GM12864 (cell line): ENCODE results near the gene OR5T2.
"Not testable (repeated sequence)": the region's sequence is repeated elsewhere in the genome, so short reads cannot be mapped to it uniquely, and the experiment has no call there.

Experiments
- DNase-seq: peaks from one replicate; pipeline ENCODE4 v3.0.0-alpha.2; 2011; ENCODE audit warnings: low read depth
- H3K4me3 ChIP-seq: 2 replicates; pipeline ENCODE4 v1.5.1; 2011; ENCODE audit warnings: mild to moderate bottlenecking, low read depth, low read length, control low read depth
- TF ChIP-seq, protein P1 (sequence below): IDR thresholded peaks from 2 replicates; pipeline ENCODE4 v1.5.1; 2011; ENCODE audit warnings: low read depth, mild to moderate bottlenecking, moderate library complexity, low read length, control low read depth, inconsistent platforms; ENCODE audit errors: missing control alignments

The OR5T2 gene

DNA sequence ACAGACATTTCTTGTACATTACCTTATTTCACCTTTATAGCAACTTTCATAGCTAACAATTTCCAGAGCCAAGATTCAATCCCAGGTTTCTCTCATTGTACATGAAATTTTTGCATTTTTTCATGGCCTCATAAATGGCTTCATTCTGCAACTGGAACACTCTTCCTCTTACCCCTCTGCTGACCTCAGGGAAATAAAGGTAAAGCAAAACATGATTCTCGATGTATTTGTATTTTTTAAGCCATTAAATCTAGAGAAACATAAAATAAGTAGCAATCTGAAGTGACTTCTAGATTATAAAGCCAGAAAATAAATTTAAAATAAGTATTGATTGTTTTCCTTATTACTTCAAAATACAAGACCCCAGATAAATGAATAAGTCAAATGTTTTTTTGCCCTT lies at the start of gene OR5T2:
OR5T2 (minus strand) TSS at position 101 of the 400 bp plus-strand sequence. CDS start 1,193 bp downstream, outside the sequence.
- H3K4me3 ChIP-seq, result no peak within 1 kb of the TSS
- no peak for DNase-seq
- TF ChIP-seq, protein P1, sequence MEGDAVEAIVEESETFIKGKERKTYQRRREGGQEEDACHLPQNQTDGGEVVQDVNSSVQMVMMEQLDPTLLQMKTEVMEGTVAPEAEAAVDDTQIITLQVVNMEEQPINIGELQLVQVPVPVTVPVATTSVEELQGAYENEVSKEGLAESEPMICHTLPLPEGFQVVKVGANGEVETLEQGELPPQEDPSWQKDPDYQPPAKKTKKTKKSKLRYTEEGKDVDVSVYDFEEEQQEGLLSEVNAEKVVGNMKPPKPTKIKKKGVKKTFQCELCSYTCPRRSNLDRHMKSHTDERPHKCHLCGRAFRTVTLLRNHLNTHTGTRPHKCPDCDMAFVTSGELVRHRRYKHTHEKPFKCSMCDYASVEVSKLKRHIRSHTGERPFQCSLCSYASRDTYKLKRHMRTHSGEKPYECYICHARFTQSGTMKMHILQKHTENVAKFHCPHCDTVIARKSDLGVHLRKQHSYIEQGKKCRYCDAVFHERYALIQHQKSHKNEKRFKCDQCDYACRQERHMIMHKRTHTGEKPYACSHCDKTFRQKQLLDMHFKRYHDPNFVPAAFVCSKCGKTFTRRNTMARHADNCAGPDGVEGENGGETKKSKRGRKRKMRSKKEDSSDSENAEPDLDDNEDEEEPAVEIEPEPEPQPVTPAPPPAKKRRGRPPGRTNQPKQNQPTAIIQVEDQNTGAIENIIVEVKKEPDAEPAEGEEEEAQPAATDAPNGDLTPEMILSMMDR, result no peak

DNA sequence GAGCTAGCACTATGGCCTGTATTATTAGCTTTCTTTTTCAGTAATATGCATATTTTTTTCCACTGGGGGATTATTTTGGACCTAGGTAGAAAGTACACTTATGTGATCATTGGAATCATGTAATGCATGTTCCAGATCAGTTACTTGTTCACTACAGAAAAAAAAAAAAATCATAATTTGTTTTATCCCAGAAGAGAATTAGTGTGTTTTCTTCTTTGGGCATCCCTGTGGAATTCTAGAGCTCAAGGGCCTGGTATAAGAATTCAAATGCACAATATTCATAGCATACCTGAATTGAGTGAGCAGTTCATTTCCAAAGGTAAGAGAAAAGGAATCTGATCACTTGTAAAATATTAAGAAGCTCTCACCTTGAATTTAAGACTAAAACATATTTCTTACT lies 39.8 kb upstream of the OR5T2 start, which contains the start of gene OR5T1:
OR5T1 (plus strand) TSS at position 301 of the 400 bp plus-strand sequence. CDS start 1,485 bp downstream, outside the sequence.
- TF ChIP-seq, protein P1, result no peak
- no peak for DNase-seq
- H3K4me3 ChIP-seq, result no peak within 1 kb of the TSS

DNA sequence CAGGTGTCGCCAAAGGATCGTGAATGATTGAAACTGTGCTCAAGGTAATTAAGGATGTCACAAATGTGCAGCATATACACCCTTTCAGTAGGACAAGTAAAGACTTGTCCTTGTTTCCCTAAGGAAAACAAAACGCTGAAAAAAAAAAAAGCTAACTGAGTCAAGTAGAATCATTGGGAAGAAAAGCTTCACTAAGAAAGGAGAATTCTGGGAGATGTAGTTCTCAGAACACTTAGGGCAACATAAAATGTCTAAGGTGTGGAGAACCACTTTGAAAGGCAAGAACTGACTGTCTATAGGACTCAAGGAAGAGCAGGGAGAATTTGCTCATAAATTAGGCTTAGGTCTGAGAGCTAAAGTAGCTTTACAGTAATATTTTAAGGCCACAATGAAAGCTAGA lies 37.0 kb upstream of the OR5T2 start:
- no peak for DNase-seq
- TF ChIP-seq, protein P1, result no peak
- no peak overlapping the region for H3K4me3 ChIP-seq

DNA sequence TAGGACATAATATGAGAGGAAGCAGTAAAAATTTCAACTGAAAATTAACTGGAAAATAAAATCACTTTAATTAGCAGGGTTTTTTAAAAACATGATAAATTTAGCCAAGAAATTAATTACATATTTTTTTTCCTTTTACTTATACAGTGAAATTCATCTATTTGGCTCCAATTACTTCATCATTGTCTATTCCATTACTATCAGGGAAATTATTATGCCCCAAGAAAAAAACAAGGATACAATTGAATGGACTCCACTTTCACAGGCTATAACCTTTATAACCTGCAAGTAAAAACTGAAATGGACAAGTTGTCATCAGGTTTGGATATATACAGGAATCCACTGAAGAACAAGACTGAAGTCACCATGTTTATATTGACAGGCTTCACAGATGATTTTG lies 17.9 kb upstream of the OR5T2 start, which contains the start of gene OR5T3:
OR5T3 (plus strand) TSS at position 301 of the 400 bp plus-strand sequence; CDS start at position 301, 0 bp downstream.
- TF ChIP-seq, protein P1, result no peak
- H3K4me3 ChIP-seq, result no peak within 1 kb of the TSS
- DNase-seq, result no peak

DNA sequence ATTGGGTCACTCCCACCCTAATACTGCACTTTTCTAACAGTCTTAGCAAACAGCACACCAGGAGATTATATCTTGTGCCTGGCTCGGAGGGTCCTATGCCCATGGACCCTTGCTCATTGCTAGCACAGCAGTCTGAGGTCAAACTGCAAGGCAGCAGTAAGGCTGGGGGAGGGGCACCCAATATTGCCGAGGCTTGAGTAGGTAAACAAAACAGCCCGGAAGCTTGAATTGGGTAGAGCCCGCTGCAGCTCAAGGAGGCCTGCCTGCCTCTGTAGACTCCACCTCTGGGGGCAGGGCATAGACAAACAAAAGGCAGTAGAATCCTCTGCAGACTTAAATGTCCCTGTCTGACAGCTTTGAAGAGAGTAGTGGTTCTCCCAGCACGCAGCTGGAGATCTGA lies 14.3 kb downstream of the OR5T2 start:
- not testable (repeated sequence) for DNase-seq, H3K4me3 ChIP-seq

DNA sequence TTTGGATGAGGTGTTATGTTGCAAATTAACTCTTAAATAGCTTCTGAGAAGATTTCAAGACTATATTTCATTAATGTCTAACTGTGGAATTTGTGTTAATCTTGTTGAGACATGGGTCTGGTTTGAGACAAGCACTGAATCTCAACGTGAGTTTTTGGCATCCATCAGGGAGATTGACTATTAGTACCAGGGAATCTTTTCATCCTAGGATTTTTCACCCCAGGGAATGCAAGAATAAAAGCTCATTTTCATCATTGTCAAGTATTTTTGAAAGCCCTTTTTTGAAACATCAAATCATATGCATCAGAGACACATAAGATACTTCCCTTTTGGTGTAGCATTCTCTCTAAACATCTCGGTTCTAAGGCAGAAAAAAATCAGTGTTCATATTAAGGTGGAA lies 19.5 kb downstream of the OR5T2 start:
- no peak overlapping the region for H3K4me3 ChIP-seq
- DNase-seq, result no peak
- TF ChIP-seq, protein P1, result no peak

DNA sequence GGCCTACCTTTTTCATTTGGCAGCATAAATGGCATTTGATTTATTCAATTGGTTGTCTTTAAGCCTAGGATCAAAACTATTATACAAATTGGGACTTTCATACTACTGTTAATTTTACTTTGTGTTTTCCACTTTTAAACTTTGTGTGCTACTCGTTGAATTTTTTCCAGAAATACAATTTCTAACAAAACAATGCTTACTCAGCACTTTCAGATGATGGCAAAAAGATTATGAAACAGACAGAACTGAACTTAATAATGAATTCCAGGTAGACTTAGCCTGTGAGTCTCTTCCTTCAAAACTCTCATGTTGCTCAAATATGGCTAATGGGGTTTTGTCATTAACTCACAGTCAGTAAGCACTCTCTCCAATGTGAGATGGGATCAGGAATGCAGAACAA lies 26.3 kb downstream of the OR5T2 start:
- TF ChIP-seq, protein P1, result no peak
- no peak overlapping the region for H3K4me3 ChIP-seq
- DNase-seq, result no peak
